ENCODE results near the gene GANAB.

- TF ChIP-seq CTCF (IDR thresholded peaks at IDR 0.05; ENCODE audit: low read depth, low read length) (no peak), MAX (IDR thresholded peaks at IDR 0.05; ENCODE audit: low read depth, low read length) (no peak)
Measured at GRCh38 chr11:62689421-62690183, 43.2 kb upstream of the GANAB start, which contains the start of gene LRRN4CL.
